ENCODE data around the gene STK11IP.

Gene STK11IP

GRCh38 chr2:219619235-219619634 lies 21.6 kb downstream of the STK11IP start:
- no peak for DNase-seq (ENCODE audit: low spot score)

- DNase-seq (ENCODE audit: low spot score) = no peak
Observed at GRCh38 chr2:219620546-219620945, 22.9 kb downstream of the STK11IP start.

- DNase-seq (ENCODE audit: low spot score) = no peak
Observed at GRCh38 chr2:219621935-219622334, 24.3 kb downstream of the STK11IP start.

- DNase-seq (ENCODE audit: low spot score) = no peak
Observed at GRCh38 chr2:219622472-219622871, 24.8 kb downstream of the STK11IP start.

- DNase-seq (ENCODE audit: low spot score) = no peak
Observed at GRCh38 chr2:219624565-219624964, 26.9 kb downstream of the STK11IP start.

- DNase-seq (ENCODE audit: low spot score) = no peak
Observed at GRCh38 chr2:219625179-219625578, 27.5 kb downstream of the STK11IP start.

GRCh38 chr2:219626540-219626939 lies 28.9 kb downstream of the STK11IP start:
- DNase-seq (ENCODE audit: low spot score) = no peak

- peak; percentile 28 for DNase-seq (ENCODE audit: low spot score)
Observed at GRCh38 chr2:219627103-219628100, 29.7 kb downstream of the STK11IP start, which contains the start of gene SLC4A3. TSS of gene SLC4A3 (plus strand) at chr2:219627630. CDS start at chr2:219627993, 363 bp downstream.

GRCh38 chr2:219628235-219628985 lies 30.8 kb downstream of the STK11IP start:
- no peak for DNase-seq (ENCODE audit: low spot score)

GRCh38 chr2:219628986-219629901 lies 31.6 kb downstream of the STK11IP start:
- DNase-seq (ENCODE audit: low spot score) = no peak

GRCh38 chr2:219629976-219630695 lies 32.5 kb downstream of the STK11IP start:
- DNase-seq (ENCODE audit: low spot score) = no peak

GRCh38 chr2:219630770-219631405 lies 33.2 kb downstream of the STK11IP start:
- DNase-seq (ENCODE audit: low spot score) = no peak

- no peak for DNase-seq (ENCODE audit: low spot score)
Observed at GRCh38 chr2:219631406-219631891, 33.8 kb downstream of the STK11IP start.

GRCh38 chr2:219631904-219632759 lies 34.5 kb downstream of the STK11IP start:
- no peak for DNase-seq (ENCODE audit: low spot score)

GRCh38 chr2:219632760-219633105 lies 35.1 kb downstream of the STK11IP start:
- DNase-seq (ENCODE audit: low spot score) = no peak

GRCh38 chr2:219633276-219634065 lies 35.8 kb downstream of the STK11IP start:
- no peak for DNase-seq (ENCODE audit: low spot score)

- no peak for DNase-seq (ENCODE audit: low spot score)
Observed at GRCh38 chr2:219634171-219634940, 36.7 kb downstream of the STK11IP start.

Measured in LoVo (cell line).